ENCODE data around the gene ITGA1. TPM values are rescaled to one million over a fixed set of nuclear protein-coding genes. Genes with fewer than 3 reads are reported as not detected.

The ITGA1 gene
- total RNA-seq, result 10.0 and 20.0 TPM in 2 replicates

GRCh38 chr5:52787600-52788504, at the start of gene ITGA1, which contains the start of gene PELO:
TSS of gene ITGA1 (plus strand) at chr5:52787916. CDS start at chr5:52788354, 438 bp downstream.
TSS of gene PELO (plus strand) at chr5:52787916. CDS start at chr5:52800395, 12,479 bp downstream.
- peak; percentile 20 for TF ChIP-seq CTCF (IDR thresholded peaks at IDR 0.05; ENCODE audit: insufficient read depth, low read length, poor library complexity, severe bottlenecking)
- DNase-seq (ENCODE audit: low read depth), result no peak
- Histone ChIP-seq H3K27me3 (ENCODE audit: control insufficient read depth, insufficient read depth, low read length) (no peaks in the 10 kb centered on the region), H3K36me3 (ENCODE audit: control insufficient read depth, insufficient read depth, low read length) (no peaks in the 10 kb centered on the region), H3K4me3 (ENCODE audit: low read depth, low read length) (peak within 1 kb of the TSS; percentile 60)

- peak; percentile 34 for DNase-seq (ENCODE audit: low read depth)
- Histone ChIP-seq H3K4me3 (ENCODE audit: low read depth, low read length) (no peak overlapping the region), H3K36me3 (ENCODE audit: control insufficient read depth, insufficient read depth, low read length) (no peaks in the 10 kb centered on the region), H3K27me3 (ENCODE audit: control insufficient read depth, insufficient read depth, low read length) (no peaks in the 10 kb centered on the region)
- TF ChIP-seq CTCF (IDR thresholded peaks at IDR 0.05; ENCODE audit: insufficient read depth, low read length, poor library complexity, severe bottlenecking), result no peak
Observed at GRCh38 chr5:52738095-52738506, 49.6 kb upstream of the ITGA1 start.

- Histone ChIP-seq H3K36me3 (ENCODE audit: control insufficient read depth, insufficient read depth, low read length) (no peaks in the 10 kb centered on the region), H3K27me3 (ENCODE audit: control insufficient read depth, insufficient read depth, low read length) (no peaks in the 10 kb centered on the region), H3K4me3 (ENCODE audit: low read depth, low read length) (no peak overlapping the region)
- no peak for DNase-seq (ENCODE audit: low read depth)
- no peak for TF ChIP-seq CTCF (IDR thresholded peaks at IDR 0.05; ENCODE audit: insufficient read depth, low read length, poor library complexity, severe bottlenecking)
Observed at GRCh38 chr5:52740007-52740406, 47.7 kb upstream of the ITGA1 start.

GRCh38 chr5:52743012-52743411, 44.7 kb upstream of the ITGA1 start:
- no peak for DNase-seq (ENCODE audit: low read depth)
- no peak for TF ChIP-seq CTCF (IDR thresholded peaks at IDR 0.05; ENCODE audit: insufficient read depth, low read length, poor library complexity, severe bottlenecking)
- Histone ChIP-seq H3K4me3 (ENCODE audit: low read depth, low read length) (no peak overlapping the region), H3K27me3 (ENCODE audit: control insufficient read depth, insufficient read depth, low read length) (no peaks in the 10 kb centered on the region), H3K36me3 (ENCODE audit: control insufficient read depth, insufficient read depth, low read length) (no peaks in the 10 kb centered on the region)

- no peak overlapping the region for H3K4me3 ChIP-seq (ENCODE audit: low read depth, low read length)
Observed at GRCh38 chr5:52743529-52743928, 44.2 kb upstream of the ITGA1 start.

More at GRCh38 chr5:52743529-52743928, 44.2 kb upstream of the ITGA1 start:
- Histone ChIP-seq H3K27me3 (ENCODE audit: control insufficient read depth, insufficient read depth, low read length) (no peaks in the 10 kb centered on the region), H3K36me3 (ENCODE audit: control insufficient read depth, insufficient read depth, low read length) (no peaks in the 10 kb centered on the region)
- no peak for TF ChIP-seq CTCF (IDR thresholded peaks at IDR 0.05; ENCODE audit: insufficient read depth, low read length, poor library complexity, severe bottlenecking)
- no peak for DNase-seq (ENCODE audit: low read depth)
